Measurements from ENCODE around the gene HVCN1.

HVCN1 gene

GRCh38 chr12:110690127-110690430 is 1.2 kb upstream of the HVCN1 start:
- Mint-ChIP-seq H3K4me3 (peak overlapping the region; percentile 83), H3K4me1 (peaks cover 63% of the 10 kb centered on the region), H3K9me3 (no peaks in the 10 kb centered on the region), H3K36me3 (peaks cover 22% of the 10 kb centered on the region), H3K27me3 (peaks cover 16% of the 10 kb centered on the region), H3K27ac (peak overlapping the region; percentile 94)
- no peak for DNase-seq
- CTCF ChIA-PET: interaction anchor here (0.7 to 0.9 kb wide), 2 partner anchors 8 to 87 kb away, joined by 3 read pairs; no protein-coding TSS in a partner anchor

DNA sequence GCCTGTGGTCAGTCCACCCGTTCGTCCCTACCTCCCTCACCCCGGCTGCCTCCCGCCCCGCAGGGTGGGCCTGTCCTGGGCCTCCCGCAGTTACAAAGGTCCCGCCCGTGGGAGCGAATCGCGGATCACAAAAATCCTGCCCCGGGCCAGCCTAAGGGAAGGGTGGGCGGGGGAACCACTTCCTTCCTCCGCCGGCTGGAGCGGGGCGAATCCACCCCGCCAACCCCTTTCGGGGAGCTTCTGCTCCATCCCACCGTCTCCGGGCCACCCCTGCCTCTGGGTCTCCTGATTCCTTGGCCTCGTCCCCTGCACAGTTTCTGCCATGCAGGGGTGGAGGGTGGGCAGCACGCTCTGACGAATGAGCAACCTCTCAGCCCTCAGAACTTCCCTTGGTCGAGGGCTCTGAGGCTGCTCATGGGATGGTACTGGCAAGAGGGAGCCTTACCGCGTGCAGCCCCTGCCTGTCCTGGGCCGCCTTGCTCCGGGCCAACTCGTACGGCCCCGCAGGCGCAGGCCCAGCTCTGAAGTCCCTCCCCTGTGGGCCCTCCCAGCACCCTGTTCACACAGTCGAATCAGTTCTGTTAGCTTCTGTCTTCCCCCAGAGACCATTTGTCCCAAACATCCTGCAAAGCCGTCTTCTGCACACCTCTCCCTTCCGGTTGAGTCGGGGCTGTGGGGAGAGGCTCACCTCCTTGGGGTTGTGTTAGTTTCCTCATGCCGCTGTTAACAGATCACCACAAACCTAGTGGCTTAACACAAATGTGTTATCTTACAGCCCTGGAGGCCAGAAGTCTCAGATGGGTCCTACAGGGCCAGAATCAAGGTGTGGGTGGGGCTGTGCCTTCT is 589 bp upstream of the HVCN1 start:
- peak; percentile 79 for DNase-seq
- Mint-ChIP-seq H3K4me1 (peaks cover 66% of the 10 kb centered on the region), H3K36me3 (peaks cover 25% of the 10 kb centered on the region)

GRCh38 chr12:110687396-110688169 is 1.3 kb downstream of the HVCN1 start:
- Mint-ChIP-seq H3K27me3 (peaks cover 16% of the 10 kb centered on the region), H3K27ac (peak overlapping the region; percentile 68), H3K4me3 (peak overlapping the region; percentile 81), H3K4me1 (peaks cover 58% of the 10 kb centered on the region), H3K9me3 (no peaks in the 10 kb centered on the region), H3K36me3 (peaks cover 32% of the 10 kb centered on the region)
- DNase-seq: no peak
- CTCF ChIA-PET: interaction anchor here (0.9 kb wide), 2 partner anchors 10 to 237 kb away, joined by 3 read pairs; partner anchors contain the start of gene ARPC3

More for the DNA sequence above, 589 bp upstream of the HVCN1 start:
- Mint-ChIP-seq H3K4me3 (peak overlapping the region; percentile 83), H3K9me3 (no peaks in the 10 kb centered on the region), H3K27me3 (peaks cover 16% of the 10 kb centered on the region), H3K27ac (peak overlapping the region; percentile 94)
- CTCF ChIA-PET: interaction anchor here (0.7 to 0.9 kb wide), 3 partner anchors 9 to 87 kb away, joined by 3 read pairs; no protein-coding TSS in a partner anchor

DNA sequence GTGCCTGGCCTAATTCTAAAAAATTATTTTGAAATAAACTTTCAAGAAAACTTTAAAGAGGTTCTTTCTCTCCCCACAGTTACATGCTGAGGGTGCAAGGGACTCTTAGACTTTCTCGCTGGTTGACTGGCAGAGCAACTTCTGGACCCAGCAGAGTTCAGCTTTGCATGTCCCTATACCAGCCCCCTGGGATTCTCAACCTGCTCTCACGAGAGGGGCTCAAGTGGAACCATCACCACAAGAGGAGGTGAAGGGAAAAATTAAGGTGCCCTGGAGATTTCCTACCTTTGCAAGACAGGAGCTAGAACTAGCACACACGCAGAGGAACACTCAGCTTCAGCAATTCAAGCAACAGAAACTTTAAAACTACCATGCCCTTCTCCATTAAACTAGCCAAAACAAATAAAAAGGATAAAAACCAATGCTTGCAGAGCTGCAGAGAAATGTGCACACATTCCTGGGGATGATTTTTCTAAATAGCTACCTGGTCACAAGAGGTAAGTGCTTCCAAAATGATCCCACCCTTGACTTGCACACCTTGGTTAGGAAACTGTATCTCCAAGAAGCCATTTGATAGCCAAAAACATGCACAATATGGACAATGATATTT is 2.5 kb downstream of the HVCN1 start:
- CTCF ChIA-PET: interaction anchor here (0.7 to 0.9 kb wide), 2 partner anchors 140 to 236 kb away, joined by 3 read pairs; partner anchors contain the start of gene ARPC3
- peak overlapping the region; percentile 81 for H3K4me3 Mint-ChIP-seq
- peaks cover 49% of the 10 kb centered on the region for H3K4me1 Mint-ChIP-seq
- no peak overlapping the region for H3K27ac Mint-ChIP-seq
- H3K27me3 Mint-ChIP-seq: peaks cover 16% of the 10 kb centered on the region
- no peak for DNase-seq
- H3K9me3 Mint-ChIP-seq: no peaks in the 10 kb centered on the region
- peaks cover 40% of the 10 kb centered on the region for H3K36me3 Mint-ChIP-seq

- H3K36me3 Mint-ChIP-seq: peaks cover 49% of the 10 kb centered on the region
- peaks cover 16% of the 10 kb centered on the region for H3K27me3 Mint-ChIP-seq
- H3K4me1 Mint-ChIP-seq: peaks cover 32% of the 10 kb centered on the region
- H3K4me3 Mint-ChIP-seq: no peak overlapping the region
- CTCF ChIA-PET: no interaction called here
- DNase-seq: no peak
- H3K9me3 Mint-ChIP-seq: no peaks in the 10 kb centered on the region
- H3K27ac Mint-ChIP-seq: no peak overlapping the region
These were observed 4.5 kb downstream of the HVCN1 start for GRCh38 chr12:110684312-110684836.

DNA sequence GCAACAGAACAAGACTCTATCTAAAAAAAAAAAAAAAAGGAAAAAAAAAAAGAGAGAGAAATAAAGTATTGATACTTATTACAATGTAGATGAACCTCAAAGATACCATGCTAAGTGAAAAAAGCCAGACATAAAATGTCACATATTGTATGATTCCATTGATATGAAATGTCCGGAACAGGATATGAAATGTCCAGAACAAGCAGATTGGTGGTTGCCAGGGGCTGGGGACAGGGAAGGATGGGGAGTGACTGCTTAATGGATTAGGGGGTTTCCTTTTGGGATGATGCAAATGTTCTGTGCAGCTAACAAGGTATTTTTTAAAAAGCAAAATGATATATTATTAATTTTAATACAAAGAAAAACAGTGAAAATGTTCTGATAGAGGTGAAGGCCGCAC is 5.0 kb downstream of the HVCN1 start:
- peaks cover 49% of the 10 kb centered on the region for H3K36me3 Mint-ChIP-seq
- peaks cover 16% of the 10 kb centered on the region for H3K27me3 Mint-ChIP-seq
- DNase-seq: no peak
- no peak overlapping the region for H3K4me3 Mint-ChIP-seq
- peaks cover 35% of the 10 kb centered on the region for H3K4me1 Mint-ChIP-seq
- no peak overlapping the region for H3K27ac Mint-ChIP-seq
- CTCF ChIA-PET: no interaction called here
- H3K9me3 Mint-ChIP-seq: no peaks in the 10 kb centered on the region

GRCh38 chr12:110680032-110680431 is 8.9 kb downstream of the HVCN1 start:
- DNase-seq: no peak
- CTCF ChIA-PET: no interaction called here
- Mint-ChIP-seq H3K36me3 (peaks cover 42% of the 10 kb centered on the region), H3K9me3 (no peaks in the 10 kb centered on the region), H3K4me1 (peaks cover 36% of the 10 kb centered on the region), H3K27me3 (no peaks in the 10 kb centered on the region), H3K4me3 (no peak overlapping the region), H3K27ac (peak overlapping the region; percentile 1)

DNA sequence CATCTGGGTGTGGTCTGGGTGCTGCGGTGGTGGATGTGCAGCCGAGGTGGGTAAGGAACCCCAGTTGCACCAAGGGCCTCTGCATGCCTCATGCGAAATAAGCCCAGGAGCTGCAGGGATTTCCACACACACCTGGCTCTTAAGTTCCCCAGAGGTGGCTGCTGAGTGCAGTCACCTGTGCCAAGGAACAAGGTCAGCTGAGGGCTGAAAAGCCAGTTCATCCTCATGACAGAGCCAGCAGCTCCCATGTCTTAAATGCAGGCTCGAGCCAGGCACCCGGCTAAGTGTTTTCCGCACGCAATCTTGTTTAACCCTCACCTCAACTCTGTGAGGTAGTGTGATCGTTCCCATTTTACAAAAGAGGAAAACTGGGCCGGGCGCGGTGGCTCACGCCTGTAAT is 9.7 kb downstream of the HVCN1 start:
- CTCF ChIA-PET: no interaction called here
- peaks cover 5% of the 10 kb centered on the region for H3K9me3 Mint-ChIP-seq
- H3K36me3 Mint-ChIP-seq: peaks cover 45% of the 10 kb centered on the region
- no peak for DNase-seq
- peaks cover 38% of the 10 kb centered on the region for H3K4me1 Mint-ChIP-seq
- no peak overlapping the region for H3K27ac Mint-ChIP-seq
- no peak overlapping the region for H3K4me3 Mint-ChIP-seq
- no peaks in the 10 kb centered on the region for H3K27me3 Mint-ChIP-seq

DNA sequence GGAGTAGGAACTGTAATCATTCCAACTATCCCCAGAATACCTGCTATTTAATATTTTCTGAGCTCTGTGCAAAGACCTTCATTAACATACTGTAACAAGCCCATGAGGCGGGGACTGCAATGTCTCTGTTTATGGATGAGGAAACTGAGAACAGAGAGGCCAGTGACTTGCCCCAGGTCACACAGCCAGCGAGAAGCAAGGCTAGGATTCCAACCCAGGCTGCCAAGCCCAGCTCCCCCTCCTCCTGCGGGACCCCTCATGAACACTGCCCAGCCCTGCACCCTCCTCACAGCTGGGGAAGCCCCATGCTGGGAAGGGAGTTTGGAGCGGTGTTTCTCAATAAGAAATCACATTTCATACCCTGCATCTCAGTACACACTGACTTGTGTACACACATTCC is 10.9 kb downstream of the HVCN1 start:
- Mint-ChIP-seq H3K27ac (peak overlapping the region; percentile 77), H3K27me3 (no peaks in the 10 kb centered on the region), H3K4me1 (peaks cover 49% of the 10 kb centered on the region), H3K9me3 (peaks cover 5% of the 10 kb centered on the region), H3K36me3 (peaks cover 49% of the 10 kb centered on the region), H3K4me3 (peak overlapping the region; percentile 14)
- no peak for DNase-seq
- CTCF ChIA-PET: no interaction called here

GRCh38 chr12:110677206-110677911 is 11.6 kb downstream of the HVCN1 start:
- Mint-ChIP-seq H3K27ac (peak overlapping the region; percentile 77), H3K4me1 (peaks cover 54% of the 10 kb centered on the region), H3K9me3 (peaks cover 5% of the 10 kb centered on the region), H3K36me3 (peaks cover 50% of the 10 kb centered on the region), H3K4me3 (peak overlapping the region; percentile 14), H3K27me3 (no peaks in the 10 kb centered on the region)
- no peak for DNase-seq
- CTCF ChIA-PET: no interaction called here

- H3K27ac Mint-ChIP-seq: no peak overlapping the region
- no peak overlapping the region for H3K4me3 Mint-ChIP-seq
- H3K9me3 Mint-ChIP-seq: peaks cover 5% of the 10 kb centered on the region
- H3K4me1 Mint-ChIP-seq: peaks cover 58% of the 10 kb centered on the region
- DNase-seq: no peak
- CTCF ChIA-PET: interaction anchor here (0.6 kb wide), 1 partner anchor 157 kb away, joined by 5 read pairs; no protein-coding TSS in a partner anchor
- peaks cover 50% of the 10 kb centered on the region for H3K36me3 Mint-ChIP-seq
- H3K27me3 Mint-ChIP-seq: no peaks in the 10 kb centered on the region
These were observed 12.7 kb downstream of the HVCN1 start for GRCh38 chr12:110676171-110676570.

DNA sequence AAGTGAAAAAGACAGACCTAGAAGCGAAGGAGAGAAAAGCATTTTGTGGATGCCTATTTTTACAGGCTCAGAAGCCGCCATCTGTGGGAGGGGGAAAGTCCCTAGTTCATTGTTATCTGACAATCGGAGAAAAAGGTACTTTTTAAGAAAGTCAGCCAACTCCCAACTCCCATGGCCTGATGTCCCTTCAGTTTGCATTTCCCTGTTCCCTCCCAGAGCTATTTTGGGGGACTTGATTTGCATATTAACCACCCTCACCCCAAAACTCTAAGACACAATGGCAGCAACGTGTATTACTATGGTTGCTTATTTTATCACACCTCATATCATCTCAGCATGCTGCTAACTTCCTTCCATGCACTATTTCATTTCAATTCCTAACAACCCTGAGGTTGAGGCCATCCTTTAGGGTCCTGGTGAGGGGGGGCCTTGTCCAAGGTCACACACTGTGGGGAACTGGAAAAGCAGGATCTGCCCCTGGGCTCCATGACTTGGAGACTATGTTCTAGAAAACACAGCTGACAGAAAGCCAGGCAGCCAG is 18.7 kb downstream of the HVCN1 start:
- Mint-ChIP-seq H3K36me3 (peaks cover 63% of the 10 kb centered on the region), H3K4me3 (no peak overlapping the region), H3K4me1 (peaks cover 47% of the 10 kb centered on the region), H3K27me3 (peaks cover 5% of the 10 kb centered on the region), H3K9me3 (peaks cover 20% of the 10 kb centered on the region), H3K27ac (peak overlapping the region; percentile 71)
- DNase-seq: peak; percentile 45
- CTCF ChIA-PET: no interaction called here

DNA sequence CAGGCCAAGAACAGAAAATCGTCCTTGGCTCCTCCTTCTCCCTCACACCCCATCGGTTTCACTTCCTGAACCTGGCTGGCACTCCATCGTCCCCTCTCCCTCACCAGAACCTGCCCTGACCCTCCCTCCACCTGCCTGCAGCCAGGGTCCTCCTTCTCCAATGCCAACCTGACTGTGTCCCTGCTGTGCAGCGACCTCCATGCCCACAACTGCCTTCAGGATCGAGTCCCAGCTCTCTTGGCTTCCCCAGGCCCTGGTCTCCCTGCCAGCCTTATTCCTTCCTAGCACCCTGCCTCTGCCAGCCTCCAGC is 19.8 kb downstream of the HVCN1 start:
- H3K9me3 Mint-ChIP-seq: peaks cover 25% of the 10 kb centered on the region
- CTCF ChIA-PET: no interaction called here
- peaks cover 65% of the 10 kb centered on the region for H3K36me3 Mint-ChIP-seq
- H3K4me1 Mint-ChIP-seq: peaks cover 41% of the 10 kb centered on the region
- H3K27me3 Mint-ChIP-seq: peaks cover 5% of the 10 kb centered on the region
- no peak overlapping the region for H3K4me3 Mint-ChIP-seq
- peak overlapping the region; percentile 74 for H3K27ac Mint-ChIP-seq
- DNase-seq: no peak

Measured in activated naive CD4-positive, alpha-beta T cell treated with anti-CD3 and anti-CD28 coated beads, Interleukin-2, amount 10 ng/mL, durations not matched to agents 7 days and 5 days (primary cell).